ENCODE results near the gene COL4A1.

Gene COL4A1

GRCh38 chr13:110121422-110122083, 185.4 kb downstream of the COL4A1 start:
- H4K20me1 ChIP-seq (ENCODE audit: insufficient read depth) = no peaks in the 10 kb centered on the region
- H3K79me2 ChIP-seq (ENCODE audit: insufficient read depth, low read depth) = no peaks in the 10 kb centered on the region
- H3K4me1 ChIP-seq (ENCODE audit: low read depth, poor library complexity, severe bottlenecking) = no peaks in the 10 kb centered on the region
- no peak overlapping the region for H2AFZ ChIP-seq (ENCODE audit: low read depth)
- no peak overlapping the region for H3K9ac ChIP-seq
- H3K4me3 ChIP-seq (IDR thresholded peaks at IDR 0.05; ENCODE audit: insufficient read depth, low read depth, low read length) = no peak overlapping the region
- H3K27ac ChIP-seq = no peak overlapping the region
- H3K27me3 ChIP-seq (ENCODE audit: insufficient read depth, low read depth) = no peaks in the 10 kb centered on the region
- H3K36me3 ChIP-seq (ENCODE audit: insufficient read depth) = no peaks in the 10 kb centered on the region
- H3K4me2 ChIP-seq = no peak overlapping the region
- TF ChIP-seq CTCF (conservative IDR thresholded peaks at IDR 0.05; ENCODE audit: low read depth, low read length) = no peak

- Histone ChIP-seq H4K20me1 (ENCODE audit: insufficient read depth) (no peaks in the 10 kb centered on the region), H3K4me2 (no peak overlapping the region), H3K9ac (no peak overlapping the region), H3K4me3 (IDR thresholded peaks at IDR 0.05; ENCODE audit: insufficient read depth, low read depth, low read length) (no peak overlapping the region), H3K27me3 (ENCODE audit: insufficient read depth, low read depth) (no peaks in the 10 kb centered on the region), H3K27ac (no peak overlapping the region), H3K36me3 (ENCODE audit: insufficient read depth) (no peaks in the 10 kb centered on the region), H3K79me2 (ENCODE audit: insufficient read depth, low read depth) (no peaks in the 10 kb centered on the region), H3K4me1 (ENCODE audit: low read depth, poor library complexity, severe bottlenecking) (no peaks in the 10 kb centered on the region), H2AFZ (ENCODE audit: low read depth) (no peak overlapping the region)
- TF ChIP-seq CTCF (conservative IDR thresholded peaks at IDR 0.05; ENCODE audit: low read depth, low read length) = no peak
These were observed 186.7 kb downstream of the COL4A1 start for GRCh38 chr13:110119935-110120905.

- no peak for TF ChIP-seq CTCF (conservative IDR thresholded peaks at IDR 0.05; ENCODE audit: low read depth, low read length)
- Histone ChIP-seq H3K79me2 (ENCODE audit: insufficient read depth, low read depth) (no peaks in the 10 kb centered on the region), H2AFZ (ENCODE audit: low read depth) (no peak overlapping the region), H3K27me3 (ENCODE audit: insufficient read depth, low read depth) (no peaks in the 10 kb centered on the region), H3K36me3 (ENCODE audit: insufficient read depth) (no peaks in the 10 kb centered on the region), H4K20me1 (ENCODE audit: insufficient read depth) (no peaks in the 10 kb centered on the region), H3K27ac (no peak overlapping the region), H3K4me2 (no peak overlapping the region), H3K4me3 (IDR thresholded peaks at IDR 0.05; ENCODE audit: insufficient read depth, low read depth, low read length) (no peak overlapping the region), H3K4me1 (ENCODE audit: low read depth, poor library complexity, severe bottlenecking) (no peaks in the 10 kb centered on the region), H3K9ac (no peak overlapping the region)
These were observed 188.9 kb downstream of the COL4A1 start for GRCh38 chr13:110118106-110118505.

- Histone ChIP-seq H3K4me3 (IDR thresholded peaks at IDR 0.05; ENCODE audit: insufficient read depth, low read depth, low read length) (no peak overlapping the region), H2AFZ (ENCODE audit: low read depth) (no peak overlapping the region), H3K4me2 (no peak overlapping the region), H3K27me3 (ENCODE audit: insufficient read depth, low read depth) (no peaks in the 10 kb centered on the region), H3K27ac (no peak overlapping the region), H3K36me3 (ENCODE audit: insufficient read depth) (no peaks in the 10 kb centered on the region), H3K9ac (no peak overlapping the region), H3K79me2 (ENCODE audit: insufficient read depth, low read depth) (no peaks in the 10 kb centered on the region), H3K4me1 (ENCODE audit: low read depth, poor library complexity, severe bottlenecking) (no peaks in the 10 kb centered on the region), H4K20me1 (ENCODE audit: insufficient read depth) (no peaks in the 10 kb centered on the region)
- peak; percentile 47 for TF ChIP-seq CTCF (conservative IDR thresholded peaks at IDR 0.05; ENCODE audit: low read depth, low read length)
These were observed 190.9 kb downstream of the COL4A1 start for GRCh38 chr13:110116072-110116487.
